PC-3 (cell line): ENCODE results near the gene CALN1. TPM values are rescaled to one million over a fixed set of nuclear protein-coding genes. Genes with fewer than 3 reads are reported as not detected.

Experiments used
- ATAC-seq: fragments of 200-7000 bp; cut with Tn5 transposase; 2 replicates; pipeline ENCODE4 v1.9.1; 2020; ENCODE audit warnings: mild to moderate bottlenecking, moderate library complexity
- BruUV-seq: library from RNA; stranded (reverse); fragments of 400-500 nt; replicated peaks from 2 replicates; lab custom pipeline; 2021; lab: Mats Ljungman, UMichigan
- CTCF ChIA-PET: fragments of 300-600 bp; sonication (Branson Sonifier 250); formaldehyde crosslinking; loops from one replicate; lab custom pipeline; 2022; ENCODE audit warnings: antibody characterized with exemption; lab: Charles Lee
- POLR2A ChIA-PET: fragments of 300-600 bp; sonication (Branson Sonifier 250); formaldehyde crosslinking; loops from one replicate; lab custom pipeline; 2022; ENCODE audit warnings: antibody characterized with exemption; ENCODE audit not compliant: unreplicated experiment; lab: Charles Lee
- DNase-seq: peaks from one replicate; pipeline ENCODE4 v3.0.0-alpha.2; 2015
- H2AFZ ChIP-seq: fragments of 300-600 bp; sonication (generic); 2 replicates; pipeline ENCODE4 v1.6.0; 2016; ENCODE audit warnings: antibody characterized with exemption, low read length
- H3F3A ChIP-seq: fragments of 300-600 bp; sonication (generic); one replicate; pipeline ENCODE4 v1.6.0; 2017; ENCODE audit warnings: antibody characterized with exemption, low read length, control low read depth, mild to moderate bottlenecking; ENCODE audit not compliant: unreplicated experiment
- H3K27ac ChIP-seq: fragments of 300-600 bp; sonication (generic); 2 replicates; pipeline ENCODE4 v1.5.1; 2016; ENCODE audit warnings: mild to moderate bottlenecking, low read length
- H3K27me3 ChIP-seq: fragments of 300-600 bp; sonication (generic); 2 replicates; pipeline ENCODE4 v1.6.1; 2016; ENCODE audit warnings: low read length, mixed read lengths
- H3K36me3 ChIP-seq: fragments of 300-600 bp; sonication (generic); 2 replicates; pipeline ENCODE4 v1.6.1; 2016; ENCODE audit warnings: low read depth, mixed run types, low read length, mixed read lengths
- H3K4me1 ChIP-seq: fragments of 300-600 bp; sonication (generic); 2 replicates; pipeline ENCODE4 v1.5.1; 2016; ENCODE audit warnings: low read length; ENCODE audit not compliant: insufficient read depth
- H3K4me2 ChIP-seq: fragments of 300-600 bp; sonication (generic); 2 replicates; pipeline ENCODE4 v1.6.0; 2016; ENCODE audit warnings: low read length
- H3K4me3 ChIP-seq: fragments of 300-600 bp; sonication (generic); 2 replicates; pipeline ENCODE4 v1.5.1; 2016; ENCODE audit warnings: mild to moderate bottlenecking, low read length, mixed read lengths
- H3K79me2 ChIP-seq: fragments of 300-600 bp; sonication (generic); 2 replicates; pipeline ENCODE4 v1.6.1; 2017; ENCODE audit warnings: low read length, mixed read lengths
- H3K9ac ChIP-seq: fragments of 300-600 bp; sonication (generic); 2 replicates; pipeline ENCODE4 v1.6.0; 2016; ENCODE audit warnings: mild to moderate bottlenecking, low read length
- H3K9me2 ChIP-seq: fragments of 300-600 bp; sonication (generic); replicated peaks from 2 replicates; pipeline ENCODE4 v1.6.1; 2016; ENCODE audit warnings: mixed run types, low read length, mixed read lengths
- H3K9me3 ChIP-seq: fragments of 300-600 bp; sonication (generic); 2 replicates; pipeline ENCODE4 v1.6.1; 2016; ENCODE audit warnings: low read length, mixed read lengths
- H4K20me1 ChIP-seq: fragments of 300-600 bp; sonication (generic); 2 replicates; pipeline ENCODE4 v1.6.1; 2016; ENCODE audit warnings: low read length, mixed read lengths
- EZH2 ChIP-seq: fragments of 300-600 bp; sonication (generic); IDR thresholded peaks from one replicate; pipeline ENCODE4 v1.6.1; 2017; ENCODE audit warnings: antibody characterized with exemption, mild to moderate bottlenecking, low read length; ENCODE audit not compliant: unreplicated experiment
- EZH2phosphoT487 ChIP-seq: fragments of 300-600 bp; sonication (generic); IDR thresholded peaks from 2 replicates; pipeline ENCODE4 v1.6.1; 2018; ENCODE audit warnings: mild to moderate bottlenecking, antibody characterized with exemption, low read length, borderline replicate concordance
- intact Hi-C: fragments of 100-400 bp; cut with micrococcal nuclease; formaldehyde crosslinking; loops from 2 replicates; pipeline ENCODE4 v1.9.0; 2023
- total RNA-seq: library from RNA; depleted of rRNA; stranded (reverse); fragments of >200 nt; gene quantifications from 2 replicates; pipeline ENCODE4 v1.2.3, GENCODE V29; 2014
- TF ChIP-seq, protein P1 (sequence below): fragments of 300-600 bp; sonication (generic); conservative IDR thresholded peaks from 2 replicates; pipeline ENCODE4 v1.5.1; 2017; ENCODE audit warnings: antibody characterized with exemption, low read depth, mild to moderate bottlenecking, low read length

Gene CALN1
- total RNA-seq, 1 experiment from 2014 or later = not detected

DNA sequence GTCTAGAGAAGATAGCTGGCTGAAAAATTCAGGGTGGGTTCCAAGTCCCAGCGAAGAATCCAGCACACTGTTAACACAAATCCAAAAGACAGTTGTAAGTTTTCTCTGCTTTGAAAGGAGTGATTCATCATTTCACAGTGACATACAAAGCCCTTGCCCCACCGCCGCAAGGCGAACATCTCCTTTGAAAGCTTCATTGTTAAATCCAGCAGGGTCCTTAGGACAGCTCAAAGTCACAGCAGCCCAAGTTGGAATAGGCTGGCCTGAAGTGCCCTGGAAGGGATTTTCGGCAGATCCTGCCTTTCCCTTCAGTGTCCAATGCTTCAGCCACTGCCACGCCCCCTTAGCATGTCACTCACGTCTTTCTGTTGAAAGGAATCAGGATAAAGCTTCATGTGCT is 526.1 kb downstream of the CALN1 start:
- no peak overlapping the region for H2AFZ ChIP-seq
- BruUV-seq = no TSS peak
- H3K4me2 ChIP-seq = no peak overlapping the region
- POLR2A ChIA-PET = no interaction called here
- no peak overlapping the region for H3K27ac ChIP-seq
- intact Hi-C loops = no loop called here
- H3K9ac ChIP-seq = no peak overlapping the region
- DNase-seq (no peak), ATAC-seq (no peak)
- no peaks in the 10 kb centered on the region for H3K27me3 ChIP-seq
- no peaks in the 10 kb centered on the region for H3K79me2 ChIP-seq
- no peak overlapping the region for H3K4me3 ChIP-seq
- no peaks in the 10 kb centered on the region for H4K20me1 ChIP-seq
- H3K36me3 ChIP-seq = no peaks in the 10 kb centered on the region
- CTCF ChIA-PET = interaction anchor here (0.6 kb wide), 1 partner anchor 900 kb away, joined by 8 read pairs; no protein-coding TSS in a partner anchor
- TF ChIP-seq, protein P1, sequence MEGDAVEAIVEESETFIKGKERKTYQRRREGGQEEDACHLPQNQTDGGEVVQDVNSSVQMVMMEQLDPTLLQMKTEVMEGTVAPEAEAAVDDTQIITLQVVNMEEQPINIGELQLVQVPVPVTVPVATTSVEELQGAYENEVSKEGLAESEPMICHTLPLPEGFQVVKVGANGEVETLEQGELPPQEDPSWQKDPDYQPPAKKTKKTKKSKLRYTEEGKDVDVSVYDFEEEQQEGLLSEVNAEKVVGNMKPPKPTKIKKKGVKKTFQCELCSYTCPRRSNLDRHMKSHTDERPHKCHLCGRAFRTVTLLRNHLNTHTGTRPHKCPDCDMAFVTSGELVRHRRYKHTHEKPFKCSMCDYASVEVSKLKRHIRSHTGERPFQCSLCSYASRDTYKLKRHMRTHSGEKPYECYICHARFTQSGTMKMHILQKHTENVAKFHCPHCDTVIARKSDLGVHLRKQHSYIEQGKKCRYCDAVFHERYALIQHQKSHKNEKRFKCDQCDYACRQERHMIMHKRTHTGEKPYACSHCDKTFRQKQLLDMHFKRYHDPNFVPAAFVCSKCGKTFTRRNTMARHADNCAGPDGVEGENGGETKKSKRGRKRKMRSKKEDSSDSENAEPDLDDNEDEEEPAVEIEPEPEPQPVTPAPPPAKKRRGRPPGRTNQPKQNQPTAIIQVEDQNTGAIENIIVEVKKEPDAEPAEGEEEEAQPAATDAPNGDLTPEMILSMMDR = no peak
- no peak for TF ChIP-seq EZH2phosphoT487
- H3K4me1 ChIP-seq = no peaks in the 10 kb centered on the region
- H3F3A ChIP-seq = no peaks in the 10 kb centered on the region
- H3K9me2 ChIP-seq = no peaks in the 10 kb centered on the region
- no peaks in the 10 kb centered on the region for H3K9me3 ChIP-seq

GRCh38 chr7:71885487-71885886 is 526.7 kb downstream of the CALN1 start:
- Histone ChIP-seq H3K4me2 (no peak overlapping the region), H3K27ac (no peak overlapping the region), H3K4me3 (no peak overlapping the region), H3K79me2 (no peaks in the 10 kb centered on the region), H2AFZ (no peak overlapping the region), H3K27me3 (no peaks in the 10 kb centered on the region), H3K9me2 (no peaks in the 10 kb centered on the region), H3K9me3 (no peaks in the 10 kb centered on the region), H3F3A (no peaks in the 10 kb centered on the region), H3K36me3 (no peaks in the 10 kb centered on the region), H3K9ac (no peak overlapping the region), H4K20me1 (no peaks in the 10 kb centered on the region), H3K4me1 (no peaks in the 10 kb centered on the region)
- ChIA-PET CTCF (no interaction called here), POLR2A (no interaction called here)
- BruUV-seq = no TSS peak
- DNase-seq (no peak), ATAC-seq (no peak)
- intact Hi-C loops = no loop called here
- TF ChIP-seq EZH2phosphoT487 = no peak
- TF ChIP-seq, protein P1 = no peak
- TF ChIP-seq EZH2 = no peak

DNA sequence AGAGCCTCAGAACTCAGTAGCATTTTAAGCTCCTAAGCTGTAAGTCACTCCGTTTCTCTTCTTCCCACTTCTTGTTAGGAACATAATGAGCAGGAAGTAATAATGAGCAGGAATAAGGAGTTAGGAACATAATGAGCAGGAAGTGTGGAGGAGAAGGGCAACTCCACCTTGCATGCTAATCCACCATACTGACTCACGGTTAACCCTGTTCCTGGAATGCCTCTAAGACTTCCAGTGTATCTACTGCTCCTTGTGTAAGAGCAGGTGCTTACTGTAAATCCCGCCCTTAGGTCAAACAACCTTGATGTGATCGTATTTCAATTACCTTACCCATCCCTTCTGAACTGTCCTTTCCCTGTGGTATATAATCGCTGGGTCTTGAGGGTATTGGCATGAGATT is 528.7 kb downstream of the CALN1 start:
- intact Hi-C loops = no loop called here
- ChIA-PET POLR2A (no interaction called here), CTCF (no interaction called here)
- no peak overlapping the region for H3K9ac ChIP-seq
- H3K4me2 ChIP-seq = no peak overlapping the region
- H3K27me3 ChIP-seq = no peaks in the 10 kb centered on the region
- no peaks in the 10 kb centered on the region for H3K36me3 ChIP-seq
- no peak overlapping the region for H2AFZ ChIP-seq
- TF ChIP-seq, protein P1 = no peak
- no peak for TF ChIP-seq EZH2phosphoT487
- TF ChIP-seq EZH2 = no peak
- no TSS peak for BruUV-seq
- no peaks in the 10 kb centered on the region for H3F3A ChIP-seq
- no peaks in the 10 kb centered on the region for H4K20me1 ChIP-seq
- DNase-seq (no peak), ATAC-seq (no peak)
- no peaks in the 10 kb centered on the region for H3K9me3 ChIP-seq
- no peaks in the 10 kb centered on the region for H3K9me2 ChIP-seq
- H3K27ac ChIP-seq = no peak overlapping the region
- H3K79me2 ChIP-seq = no peaks in the 10 kb centered on the region
- H3K4me3 ChIP-seq = no peak overlapping the region
- H3K4me1 ChIP-seq = no peaks in the 10 kb centered on the region
